HepG2 (cell line): ENCODE results near the gene FAM3A. TPM values are rescaled to one million over a fixed set of nuclear protein-coding genes. Genes with fewer than 3 reads are reported as not detected.

Experiments used
- ATF1 ChIP-seq: IDR thresholded peaks from 2 replicates; pipeline ENCODE4 v1.6.1; 2016; ENCODE audit warnings: mild to moderate bottlenecking, control low read depth
- ELF3 ChIP-seq: IDR thresholded peaks from 2 replicates; pipeline ENCODE4 v1.6.1; 2016; ENCODE audit warnings: missing genetic modification reagents, missing compliant biosample characterization
- ETV5 ChIP-seq: IDR thresholded peaks from 2 replicates; pipeline ENCODE4 v1.6.1; 2018; ENCODE audit warnings: missing biosample characterization, missing genetic modification reagents, inconsistent platforms, borderline replicate concordance
- FOXA1 ChIP-seq, 2 experiments: fragments of 450-650 bp in 1 of 2; sonication (generic) in 1 of 2; formaldehyde crosslinking in 1 of 2; IDR thresholded peaks; 2 replicates each; pipeline versions ENCODE4 v1.4.0 to v1.6.1; 2016 to 2020; ENCODE audit warnings: missing genetic modification reagents in 1 of 2
- MTA3 ChIP-seq: sonication (generic); formaldehyde crosslinking; IDR thresholded peaks from 2 replicates; pipeline ENCODE4 v1.4.0; 2020; ENCODE audit warnings: missing genetic modification reagents
- SIX4 ChIP-seq: sonication (generic); formaldehyde crosslinking; IDR thresholded peaks from 2 replicates; pipeline ENCODE4 v1.4.0; 2020; ENCODE audit warnings: missing genetic modification reagents
- ZBTB42 ChIP-seq: sonication (generic); formaldehyde crosslinking; IDR thresholded peaks from 2 replicates; pipeline ENCODE4 v1.5.0; 2020; ENCODE audit warnings: mild to moderate bottlenecking, missing genetic modification reagents
- ZNF333 ChIP-seq: sonication (generic); formaldehyde crosslinking; IDR thresholded peaks from 2 replicates; pipeline ENCODE4 v1.4.0; 2020; ENCODE audit warnings: mild to moderate bottlenecking, missing genetic modification reagents, borderline replicate concordance
- polyA plus RNA-seq, 8 experiments: library from polyadenylated mRNA; depleted of rRNA in 3 of 8; stranded (reverse) in 7 of 8; unstranded in 1 of 8; fragments of >200 nt; fragmentation: Illumina TruSeq in 4 of 8; extraction: Trizol in 4 of 8; gene quantifications; 2 replicates each; pipeline versions ENCODE4 v1.2.1 to v1.2.3, GENCODE V29; 2011 to 2016; ENCODE audit warnings: low read depth in 4 of 8, missing spikeins in 1 of 8, mixed read lengths in 1 of 8; ENCODE audit not compliant: insufficient read depth in 1 of 8
- total RNA-seq, 5 experiments: library from RNA; depleted of rRNA; stranded (reverse); fragments of >200 nt; fragmentation: Illumina TruSeq; extraction: Trizol; gene quantifications; 2 replicates each; pipeline ENCODE4 v1.2.3, GENCODE V29; 2016; ENCODE audit warnings: low read depth in 1 of 5
- TF ChIP-seq, protein P1 (sequence below): sonication (generic); formaldehyde crosslinking; IDR thresholded peaks from 2 replicates; pipeline ENCODE4 v1.5.1; 2020; ENCODE audit warnings: mild to moderate bottlenecking, moderate library complexity, missing genetic modification reagents
- TF ChIP-seq, protein P2 (sequence below): sonication (generic); formaldehyde crosslinking; IDR thresholded peaks from 2 replicates; pipeline ENCODE4 v1.8.1; 2023; ENCODE audit warnings: missing genetic modification reagents, inconsistent platforms, borderline replicate concordance
- TF ChIP-seq, protein P3 (sequence below): sonication (generic); formaldehyde crosslinking; IDR thresholded peaks from 2 replicates; pipeline ENCODE4 v1.4.0; 2020; ENCODE audit warnings: mild to moderate bottlenecking, missing genetic modification reagents
- TF ChIP-seq, protein P4 (sequence below): sonication (generic); formaldehyde crosslinking; IDR thresholded peaks from 2 replicates; pipeline ENCODE4 v1.8.0; 2022; ENCODE audit warnings: missing genetic modification reagents, low read depth, mild to moderate bottlenecking, borderline replicate concordance
- TF ChIP-seq, protein P5 (sequence below): sonication (generic); formaldehyde crosslinking; IDR thresholded peaks from one replicate; pipeline ENCODE4 v1.5.1; 2020; ENCODE audit warnings: mild to moderate bottlenecking, missing genetic modification reagents; ENCODE audit errors: not compliant biosample characterization
- TF ChIP-seq, protein P6 (sequence below): sonication (generic); formaldehyde crosslinking; IDR thresholded peaks from 2 replicates; pipeline ENCODE4 v1.4.0; 2020; ENCODE audit warnings: missing genetic modification reagents

The FAM3A gene
- total and polyA plus RNA-seq, 2 of the 13 experiments (the other 11 are each of a cell fraction or from before 2014, with no cell fraction given) = 11.2 to 22.7 TPM

DNA sequence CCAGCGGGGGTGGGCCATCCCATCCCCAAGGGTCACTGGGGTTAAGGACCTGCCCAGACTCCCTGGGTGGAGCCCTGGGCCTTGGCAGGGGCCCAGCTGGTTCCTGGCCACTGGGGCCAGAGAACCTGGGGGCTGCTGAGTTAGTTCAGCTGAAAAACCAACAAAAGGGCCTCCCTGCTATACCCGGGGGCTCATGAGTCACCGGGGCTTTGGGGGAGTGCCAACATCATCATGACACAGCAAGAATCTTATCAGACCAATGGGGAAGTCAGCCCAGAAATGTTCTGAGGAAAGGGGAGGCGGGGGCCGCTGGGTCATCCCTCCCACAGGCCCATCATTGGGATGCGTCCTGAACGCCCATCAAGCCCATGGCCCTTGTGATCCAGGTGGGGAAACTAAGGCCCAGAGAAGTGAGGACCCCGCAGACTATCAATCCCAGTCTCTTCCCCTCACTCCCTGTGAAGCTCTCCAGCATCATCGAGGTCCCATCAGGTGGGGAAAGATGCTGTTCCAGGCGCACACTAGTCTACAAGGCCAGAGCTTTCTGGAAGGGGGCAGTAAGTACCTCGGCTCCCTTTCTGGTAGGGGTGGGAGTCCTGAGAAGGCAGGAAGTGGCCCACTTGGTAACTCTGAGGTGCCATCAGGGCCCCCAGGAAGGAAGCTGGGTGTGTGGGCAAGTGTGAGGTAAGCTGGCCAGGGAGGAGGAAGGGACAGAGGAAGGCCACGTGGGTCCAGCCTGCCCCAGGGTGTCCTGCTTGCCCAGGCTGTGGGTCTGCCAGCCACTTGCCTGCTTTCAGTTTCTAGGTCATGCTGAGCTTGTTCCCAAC, 26.1 kb upstream of the FAM3A start (continued):
- no peak for TF ChIP-seq FOXA1 (IDR thresholded peaks at IDR 0.05)
- TF ChIP-seq FOXA1 (CRISPR knock-in tag; IDR thresholded peaks at IDR 0.05) = peak; percentile 43; the same call in 1 of the 2 replicates
- no peak for TF ChIP-seq ZBTB42 (CRISPR knock-in tag)
- TF ChIP-seq, protein P1, sequence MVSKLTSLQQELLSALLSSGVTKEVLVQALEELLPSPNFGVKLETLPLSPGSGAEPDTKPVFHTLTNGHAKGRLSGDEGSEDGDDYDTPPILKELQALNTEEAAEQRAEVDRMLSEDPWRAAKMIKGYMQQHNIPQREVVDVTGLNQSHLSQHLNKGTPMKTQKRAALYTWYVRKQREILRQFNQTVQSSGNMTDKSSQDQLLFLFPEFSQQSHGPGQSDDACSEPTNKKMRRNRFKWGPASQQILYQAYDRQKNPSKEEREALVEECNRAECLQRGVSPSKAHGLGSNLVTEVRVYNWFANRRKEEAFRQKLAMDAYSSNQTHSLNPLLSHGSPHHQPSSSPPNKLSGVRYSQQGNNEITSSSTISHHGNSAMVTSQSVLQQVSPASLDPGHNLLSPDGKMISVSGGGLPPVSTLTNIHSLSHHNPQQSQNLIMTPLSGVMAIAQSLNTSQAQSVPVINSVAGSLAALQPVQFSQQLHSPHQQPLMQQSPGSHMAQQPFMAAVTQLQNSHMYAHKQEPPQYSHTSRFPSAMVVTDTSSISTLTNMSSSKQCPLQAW (CRISPR knock-in tag) = no peak
- TF ChIP-seq, protein P2, sequence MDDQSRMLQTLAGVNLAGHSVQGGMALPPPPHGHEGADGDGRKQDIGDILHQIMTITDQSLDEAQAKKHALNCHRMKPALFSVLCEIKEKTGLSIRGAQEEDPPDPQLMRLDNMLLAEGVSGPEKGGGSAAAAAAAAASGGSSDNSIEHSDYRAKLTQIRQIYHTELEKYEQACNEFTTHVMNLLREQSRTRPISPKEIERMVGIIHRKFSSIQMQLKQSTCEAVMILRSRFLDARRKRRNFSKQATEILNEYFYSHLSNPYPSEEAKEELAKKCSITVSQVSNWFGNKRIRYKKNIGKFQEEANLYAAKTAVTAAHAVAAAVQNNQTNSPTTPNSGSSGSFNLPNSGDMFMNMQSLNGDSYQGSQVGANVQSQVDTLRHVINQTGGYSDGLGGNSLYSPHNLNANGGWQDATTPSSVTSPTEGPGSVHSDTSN (CRISPR knock-in tag) = no peak
- TF ChIP-seq MTA3 = no peak
- TF ChIP-seq ZNF333 (CRISPR knock-in tag) = no peak
- TF ChIP-seq, protein P3, sequence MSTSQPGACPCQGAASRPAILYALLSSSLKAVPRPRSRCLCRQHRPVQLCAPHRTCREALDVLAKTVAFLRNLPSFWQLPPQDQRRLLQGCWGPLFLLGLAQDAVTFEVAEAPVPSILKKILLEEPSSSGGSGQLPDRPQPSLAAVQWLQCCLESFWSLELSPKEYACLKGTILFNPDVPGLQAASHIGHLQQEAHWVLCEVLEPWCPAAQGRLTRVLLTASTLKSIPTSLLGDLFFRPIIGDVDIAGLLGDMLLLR = no peak
- TF ChIP-seq, protein P4, sequence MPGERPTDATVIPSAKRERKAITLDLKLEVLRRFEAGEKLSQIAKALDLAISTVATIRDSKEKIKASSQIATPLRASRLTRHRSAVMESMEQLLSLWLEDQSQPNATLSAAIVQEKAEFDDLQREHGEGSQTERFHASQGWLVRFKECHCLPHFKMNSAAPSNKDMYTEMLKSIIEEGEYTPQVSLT (CRISPR knock-in tag) = no peak
- no peak for TF ChIP-seq SIX4 (CRISPR knock-in tag)
- peak; percentile 60; the same call in 1 of the 2 replicates for TF ChIP-seq ETV5 (CRISPR knock-in tag)
- TF ChIP-seq, protein P5, sequence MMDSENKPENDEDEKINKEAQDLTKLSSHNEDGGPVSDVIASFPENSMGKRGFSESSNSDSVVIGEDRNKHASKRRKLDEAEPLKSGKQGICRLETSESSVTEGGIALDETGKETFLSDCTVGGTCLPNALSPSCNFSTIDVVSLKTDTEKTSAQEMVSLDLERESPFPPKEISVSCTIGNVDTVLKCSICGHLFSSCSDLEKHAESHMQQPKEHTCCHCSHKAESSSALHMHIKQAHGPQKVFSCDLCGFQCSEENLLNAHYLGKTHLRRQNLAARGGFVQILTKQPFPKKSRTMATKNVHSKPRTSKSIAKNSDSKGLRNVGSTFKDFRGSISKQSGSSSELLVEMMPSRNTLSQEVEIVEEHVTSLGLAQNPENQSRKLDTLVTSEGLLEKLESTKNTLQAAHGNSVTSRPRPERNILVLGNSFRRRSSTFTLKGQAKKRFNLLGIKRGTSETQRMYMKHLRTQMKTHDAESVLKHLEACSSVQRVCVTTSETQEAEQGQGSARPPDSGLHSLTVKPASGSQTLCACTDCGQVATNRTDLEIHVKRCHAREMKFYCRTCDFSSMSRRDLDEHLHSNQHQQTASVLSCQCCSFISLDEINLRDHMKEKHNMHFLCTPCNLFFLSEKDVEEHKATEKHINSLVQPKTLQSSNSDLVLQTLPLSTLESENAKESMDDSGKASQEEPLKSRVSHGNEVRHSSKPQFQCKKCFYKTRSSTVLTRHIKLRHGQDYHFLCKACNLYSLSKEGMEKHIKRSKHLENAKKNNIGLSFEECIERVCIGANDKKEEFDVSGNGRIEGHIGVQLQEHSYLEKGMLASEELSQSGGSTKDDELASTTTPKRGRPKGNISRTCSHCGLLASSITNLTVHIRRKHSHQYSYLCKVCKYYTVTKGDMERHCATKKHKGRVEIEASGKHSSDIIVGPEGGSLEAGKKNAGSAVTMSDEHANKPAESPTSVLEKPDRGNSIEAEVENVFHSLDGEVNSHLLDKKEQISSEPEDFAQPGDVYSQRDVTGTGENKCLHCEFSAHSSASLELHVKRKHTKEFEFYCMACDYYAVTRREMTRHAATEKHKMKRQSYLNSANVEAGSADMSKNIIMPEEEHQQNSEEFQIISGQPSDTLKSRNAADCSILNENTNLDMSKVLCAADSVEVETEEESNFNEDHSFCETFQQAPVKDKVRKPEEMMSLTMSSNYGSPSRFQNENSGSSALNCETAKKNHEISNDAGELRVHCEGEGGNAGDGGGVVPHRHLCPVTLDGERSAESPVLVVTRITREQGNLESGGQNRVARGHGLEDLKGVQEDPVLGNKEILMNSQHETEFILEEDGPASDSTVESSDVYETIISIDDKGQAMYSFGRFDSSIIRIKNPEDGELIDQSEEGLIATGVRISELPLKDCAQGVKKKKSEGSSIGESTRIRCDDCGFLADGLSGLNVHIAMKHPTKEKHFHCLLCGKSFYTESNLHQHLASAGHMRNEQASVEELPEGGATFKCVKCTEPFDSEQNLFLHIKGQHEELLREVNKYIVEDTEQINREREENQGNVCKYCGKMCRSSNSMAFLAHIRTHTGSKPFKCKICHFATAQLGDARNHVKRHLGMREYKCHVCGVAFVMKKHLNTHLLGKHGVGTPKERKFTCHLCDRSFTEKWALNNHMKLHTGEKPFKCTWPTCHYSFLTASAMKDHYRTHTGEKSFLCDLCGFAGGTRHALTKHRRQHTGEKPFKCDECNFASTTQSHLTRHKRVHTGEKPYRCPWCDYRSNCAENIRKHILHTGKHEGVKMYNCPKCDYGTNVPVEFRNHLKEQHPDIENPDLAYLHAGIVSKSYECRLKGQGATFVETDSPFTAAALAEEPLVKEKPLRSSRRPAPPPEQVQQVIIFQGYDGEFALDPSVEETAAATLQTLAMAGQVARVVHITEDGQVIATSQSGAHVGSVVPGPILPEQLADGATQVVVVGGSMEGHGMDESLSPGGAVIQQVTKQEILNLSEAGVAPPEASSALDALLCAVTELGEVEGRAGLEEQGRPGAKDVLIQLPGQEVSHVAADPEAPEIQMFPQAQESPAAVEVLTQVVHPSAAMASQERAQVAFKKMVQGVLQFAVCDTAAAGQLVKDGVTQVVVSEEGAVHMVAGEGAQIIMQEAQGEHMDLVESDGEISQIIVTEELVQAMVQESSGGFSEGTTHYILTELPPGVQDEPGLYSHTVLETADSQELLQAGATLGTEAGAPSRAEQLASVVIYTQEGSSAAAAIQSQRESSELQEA (CRISPR knock-in tag) = no peak
- no peak; the same call in 1 of the 2 replicates for TF ChIP-seq ELF3 (CRISPR knock-in tag)
- no peak for TF ChIP-seq ATF1 (CRISPR knock-in tag)
- TF ChIP-seq, protein P6, sequence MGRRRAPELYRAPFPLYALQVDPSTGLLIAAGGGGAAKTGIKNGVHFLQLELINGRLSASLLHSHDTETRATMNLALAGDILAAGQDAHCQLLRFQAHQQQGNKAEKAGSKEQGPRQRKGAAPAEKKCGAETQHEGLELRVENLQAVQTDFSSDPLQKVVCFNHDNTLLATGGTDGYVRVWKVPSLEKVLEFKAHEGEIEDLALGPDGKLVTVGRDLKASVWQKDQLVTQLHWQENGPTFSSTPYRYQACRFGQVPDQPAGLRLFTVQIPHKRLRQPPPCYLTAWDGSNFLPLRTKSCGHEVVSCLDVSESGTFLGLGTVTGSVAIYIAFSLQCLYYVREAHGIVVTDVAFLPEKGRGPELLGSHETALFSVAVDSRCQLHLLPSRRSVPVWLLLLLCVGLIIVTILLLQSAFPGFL = no peak
